Aorta (tissue), 5 donors: ENCODE data around the gene TMEM178B. TPM values are rescaled to one million over a fixed set of nuclear protein-coding genes. Genes with fewer than 3 reads are reported as not detected.

ENCODE experiments used
- ATAC-seq: fragments of 200-7000 bp; cut with Tn5 transposase; one replicate; pipeline ENCODE4 v1.9.1; 2022; ENCODE audit warnings: moderate library complexity; ENCODE audit not compliant: low FRiP score
- DNase-seq, 2 donors: peaks; one replicate each; pipeline ENCODE4 v3.0.0-alpha.2; 2020
- H3K27ac ChIP-seq, 2 donors: one replicate each; pipeline ENCODE4 v1.5.1; 2013; ENCODE audit warnings: low read length in 2 of 2, mild to moderate bottlenecking in 2 of 2, moderate library complexity in 2 of 2, control low read depth in 1 of 2, inconsistent platforms in 1 of 2, low read depth in 1 of 2
- H3K27me3 ChIP-seq, 2 donors: one replicate each; pipeline ENCODE4 v1.6.1; 2013; ENCODE audit warnings: control low read depth in 1 of 2, low read length in 1 of 2, mild to moderate bottlenecking in 1 of 2, moderate library complexity in 1 of 2; ENCODE audit not compliant: insufficient read depth in 2 of 2, control insufficient read depth in 1 of 2
- H3K36me3 ChIP-seq, 2 donors: one replicate each; pipeline ENCODE4 v1.6.1; 2013; ENCODE audit warnings: control low read depth in 1 of 2, low read length in 1 of 2, mild to moderate bottlenecking in 1 of 2; ENCODE audit not compliant: insufficient read depth in 2 of 2, control insufficient read depth in 1 of 2
- H3K4me1 ChIP-seq, 2 donors: one replicate each; pipeline ENCODE4 v1.6.1; 2013; ENCODE audit warnings: low read length in 2 of 2, control low read depth in 1 of 2, mild to moderate bottlenecking in 1 of 2, moderate library complexity in 1 of 2; ENCODE audit not compliant: insufficient read depth in 2 of 2, control insufficient read depth in 1 of 2
- H3K4me3 ChIP-seq, 2 donors: one replicate each; pipeline ENCODE4 v1.5.1; 2013; ENCODE audit warnings: low read length in 2 of 2, control low read depth in 1 of 2, mild to moderate bottlenecking in 1 of 2
- H3K9me3 ChIP-seq: one replicate; pipeline ENCODE4 v1.6.1; 2013; ENCODE audit warnings: mild to moderate bottlenecking, low read length; ENCODE audit not compliant: control insufficient read depth
- WGBS, 2 donors: extraction: QIAGEN DNeasy Blood & Tissue Kit; methylation state at CpG; one replicate each; pipeline ENCODE4 v1.1.7; 2013; 5-methylcytosine and 5-hydroxymethylcytosine counted together
- intact Hi-C, 2 donors: fragments of 100-400 bp; cut with DNase I; formaldehyde crosslinking; loops; one replicate each; pipeline versions ENCODE4 v1.14.2 to v1.15.0; 2022
- polyA plus RNA-seq, 2 donors: library from polyadenylated mRNA; stranded (reverse); fragments of 200-250 nt; gene quantifications; one replicate each; pipeline ENCODE4 v1.2.3, GENCODE V29; 2013
- total RNA-seq, 2 donors: library from RNA; stranded (reverse); fragmentation: NEBNext Ultra II Directional; extraction: Animal tissue kit (Norgen Biotek cat#: 25700); gene quantifications; one replicate each; pipeline ENCODE4 v1.2.1, GENCODE V29; 2021
- donor health status: healthy with polysubstance abuse.
- donor health status: Bipolar disorder and iron deficiency.
- donor health status: DM: no; HTN: no; CAD: no.
- donor health status: DM: no; HTN: no; CAD: no.
- donor health status: DM: yes; HTN: yes; CAD: no.

Gene TMEM178B
- total and polyA plus RNA-seq, 4 donors, result 0.05 to 0.42 (median 0.19) TPM

- Histone ChIP-seq H3K9me3 (peaks cover 1% of the 10 kb centered on the region), H3K36me3 (no peaks in the 10 kb centered on the region), H3K27me3 (no peaks in the 10 kb centered on the region), H3K4me3 (no peak overlapping the region), H3K27ac (no peak overlapping the region), H3K4me1 (no peaks in the 10 kb centered on the region)
- 58 to 70% methylated on average over 2 of the region's 2 CpGs for WGBS, 2 donors
- DNase-seq (no peak), ATAC-seq (no peak)
- intact Hi-C loops, result no loop called here
Observed at GRCh38 chr7:141349804-141350203, 275.9 kb downstream of the TMEM178B start.

DNA sequence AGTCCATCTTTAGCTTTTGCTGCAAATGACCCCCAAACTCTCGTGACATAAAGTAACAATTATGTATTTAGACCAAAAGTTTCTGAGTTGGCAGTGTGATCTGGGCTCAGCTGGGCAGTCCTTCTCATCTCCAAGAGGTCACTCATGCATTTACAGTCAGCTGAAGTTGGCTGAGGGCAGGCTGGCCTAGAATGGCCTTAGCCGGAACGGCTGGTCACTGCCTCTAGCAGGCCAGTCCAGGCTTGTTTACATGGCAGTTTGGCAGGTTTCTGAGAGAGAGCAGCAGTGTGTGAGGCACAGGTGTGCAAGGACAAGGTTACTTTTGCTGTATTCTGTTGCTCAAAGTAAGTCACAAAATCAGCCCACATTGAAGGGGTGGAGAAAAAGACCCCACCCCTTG lies 277.3 kb downstream of the TMEM178B start:
- no peak for ATAC-seq
- WGBS, 2 donors, result 70 to 75% methylated on average over 3 of the region's 3 CpGs
- Histone ChIP-seq H3K27ac (no peak overlapping the region), H3K4me3 (no peak overlapping the region), H3K4me1 (no peaks in the 10 kb centered on the region), H3K36me3 (no peaks in the 10 kb centered on the region), H3K27me3 (no peaks in the 10 kb centered on the region), H3K9me3 (peaks cover 1% of the 10 kb centered on the region)
- intact Hi-C loops, result no loop called here
- no peak for DNase-seq

DNA sequence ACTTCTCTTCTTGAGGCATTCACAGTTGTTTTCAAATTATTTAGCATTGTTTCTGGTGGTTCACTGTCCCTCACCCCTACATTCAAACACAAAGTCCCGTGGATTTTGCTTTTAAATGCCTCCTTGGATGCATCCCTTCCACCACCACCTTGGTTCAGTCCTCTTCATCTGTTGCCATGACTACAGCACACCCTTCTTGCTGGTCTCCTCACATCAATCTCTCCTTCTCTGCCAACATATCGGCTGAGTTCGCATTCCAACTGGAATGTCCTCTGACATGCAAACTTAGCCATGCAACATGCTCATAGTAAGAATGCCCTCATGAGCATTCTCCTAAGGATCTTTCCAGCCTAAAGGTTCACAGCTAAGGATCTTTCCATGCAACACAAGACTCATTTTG lies 279.1 kb downstream of the TMEM178B start:
- no peak for ATAC-seq
- Histone ChIP-seq H3K4me3 (no peak overlapping the region), H3K9me3 (no peaks in the 10 kb centered on the region), H3K36me3 (no peaks in the 10 kb centered on the region), H3K4me1 (no peaks in the 10 kb centered on the region), H3K27ac (no peak overlapping the region), H3K27me3 (no peaks in the 10 kb centered on the region)
- 43 to 56% methylated on average over 3 of the region's 3 CpGs for WGBS, 2 donors
- intact Hi-C loops, result no loop called here
- no peak for DNase-seq

- no peaks in the 10 kb centered on the region for H3K4me1 ChIP-seq
- no peak overlapping the region for H3K4me3 ChIP-seq
- H3K27me3 ChIP-seq, result no peaks in the 10 kb centered on the region
- H3K27ac ChIP-seq, result no peak overlapping the region
- no peaks in the 10 kb centered on the region for H3K9me3 ChIP-seq
- ATAC-seq (no peak), DNase-seq (no peak)
- H3K36me3 ChIP-seq, result no peaks in the 10 kb centered on the region
- 47 to 57% methylated on average over 1 of the region's 1 CpG for WGBS, 2 donors
- intact Hi-C loops, result no loop called here
Observed at GRCh38 chr7:141354251-141354650, 280.4 kb downstream of the TMEM178B start.

DNA sequence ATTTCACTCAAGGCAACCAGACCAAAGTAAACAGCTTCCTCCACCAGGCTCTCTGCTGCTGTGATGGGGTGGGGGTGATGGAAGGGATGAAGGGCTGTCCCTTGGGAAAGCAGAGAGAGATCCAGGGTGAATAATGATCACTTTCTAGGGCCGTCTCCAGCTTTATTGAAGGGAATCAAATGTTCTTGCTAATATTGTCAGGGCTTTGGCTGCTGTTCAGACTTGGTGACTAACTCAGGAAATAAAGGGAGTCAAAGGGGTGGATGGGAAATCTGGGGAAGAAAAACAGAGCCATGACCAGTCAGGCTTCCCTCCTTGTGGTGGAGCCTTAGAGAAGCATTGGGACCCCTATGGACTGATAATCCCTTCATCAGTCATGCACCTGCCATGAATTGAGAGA lies 281.2 kb downstream of the TMEM178B start:
- Histone ChIP-seq H3K27me3 (no peaks in the 10 kb centered on the region), H3K9me3 (no peaks in the 10 kb centered on the region), H3K36me3 (no peaks in the 10 kb centered on the region), H3K4me1 (no peaks in the 10 kb centered on the region), H3K27ac (no peak overlapping the region), H3K4me3 (no peak overlapping the region)
- intact Hi-C loops, result no loop called here
- DNase-seq (no peak), ATAC-seq (no peak)
- WGBS, 2 donors, result 0 to 4% methylated on average over 1 of the region's 1 CpG

DNA sequence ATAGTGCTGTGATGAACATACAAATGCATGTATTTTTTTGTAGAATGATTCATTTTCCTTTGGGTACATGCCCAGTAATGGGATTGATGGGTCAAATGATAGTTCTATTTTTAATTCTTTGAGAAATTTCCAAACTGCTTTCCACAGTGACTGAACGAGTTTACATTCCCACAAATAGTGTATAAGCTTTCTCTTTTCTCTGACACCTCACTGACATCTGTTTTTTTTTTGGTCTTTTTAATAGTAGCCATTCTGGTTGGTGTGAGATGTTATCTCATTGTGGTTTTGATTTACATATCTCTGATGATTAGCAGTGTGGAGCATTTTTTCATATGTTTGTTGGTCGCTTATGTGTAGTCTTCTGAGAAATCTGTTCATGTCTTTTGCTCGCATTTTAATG lies 282.3 kb downstream of the TMEM178B start:
- Histone ChIP-seq H3K4me1 (no peaks in the 10 kb centered on the region), H3K9me3 (no peaks in the 10 kb centered on the region), H3K36me3 (no peaks in the 10 kb centered on the region), H3K27me3 (no peaks in the 10 kb centered on the region), H3K4me3 (no peak overlapping the region), H3K27ac (no peak overlapping the region)
- 19 to 53% methylated on average over 3 of the region's 3 CpGs for WGBS, 2 donors
- intact Hi-C loops, result no loop called here
- ATAC-seq, result no peak
- DNase-seq, result no peak

DNA sequence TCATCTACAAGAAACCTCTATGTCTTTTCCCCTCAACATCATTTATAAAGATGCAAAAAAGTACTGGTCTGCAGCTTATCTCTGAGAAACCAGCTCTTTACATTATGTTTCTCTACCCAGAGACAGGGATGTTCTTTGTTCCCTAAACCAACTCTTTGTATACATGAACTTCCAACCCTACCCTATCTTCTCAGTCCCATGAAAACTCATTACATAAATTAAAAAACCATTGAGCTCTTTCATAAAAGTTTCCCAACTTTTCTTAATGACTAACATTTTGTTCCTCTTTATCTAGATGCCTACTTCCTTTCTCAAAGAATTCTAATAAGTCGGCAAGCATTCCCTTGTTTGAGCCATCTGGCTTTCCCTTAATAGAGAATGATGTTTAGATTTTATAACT lies 284.5 kb downstream of the TMEM178B start:
- WGBS, 2 donors, result 41 to 68% methylated on average over 1 of the region's 1 CpG
- no peak overlapping the region for H3K27ac ChIP-seq
- intact Hi-C loops, result no loop called here
- no peaks in the 10 kb centered on the region for H3K36me3 ChIP-seq
- no peaks in the 10 kb centered on the region for H3K27me3 ChIP-seq
- H3K4me1 ChIP-seq, result no peaks in the 10 kb centered on the region
- no peak for ATAC-seq
- DNase-seq, result no peak
- no peak overlapping the region for H3K4me3 ChIP-seq
- no peaks in the 10 kb centered on the region for H3K9me3 ChIP-seq

GRCh38 chr7:141359262-141359661 lies 285.4 kb downstream of the TMEM178B start:
- ATAC-seq (no peak), DNase-seq (no peak)
- no peaks in the 10 kb centered on the region for H3K9me3 ChIP-seq
- H3K4me1 ChIP-seq, result no peaks in the 10 kb centered on the region
- no peak overlapping the region for H3K27ac ChIP-seq
- 82 to 86% methylated on average over 3 of the region's 3 CpGs for WGBS, 2 donors
- intact Hi-C loops, result no loop called here
- no peaks in the 10 kb centered on the region for H3K36me3 ChIP-seq
- no peaks in the 10 kb centered on the region for H3K27me3 ChIP-seq
- H3K4me3 ChIP-seq, result no peak overlapping the region

- intact Hi-C loops, result no loop called here
- H3K9me3 ChIP-seq, result no peaks in the 10 kb centered on the region
- WGBS, 2 donors, result 62 to 63% methylated on average over 5 of the region's 5 CpGs
- DNase-seq, result no peak
- no peaks in the 10 kb centered on the region for H3K4me1 ChIP-seq
- no peak overlapping the region for H3K27ac ChIP-seq
- ATAC-seq, result no peak
- no peaks in the 10 kb centered on the region for H3K36me3 ChIP-seq
- no peaks in the 10 kb centered on the region for H3K27me3 ChIP-seq
- H3K4me3 ChIP-seq, result no peak overlapping the region
Observed at GRCh38 chr7:141359740-141360415, 286.0 kb downstream of the TMEM178B start.
